Superior temporal gyrus (tissue), 1 donor: ENCODE measurements around the gene CYP19A1.

Experiments
- DNase-seq: peaks from one replicate; pipeline ENCODE4 v3.0.0-alpha.2; 2016; ENCODE audit errors: extremely low spot score

The CYP19A1 gene

GRCh38 chr15:51185213-51186159, 152.9 kb downstream of the CYP19A1 start:
- DNase-seq = peak; percentile 27

- DNase-seq = no peak
Measured at GRCh38 chr15:51184627-51185026, 153.8 kb downstream of the CYP19A1 start.

GRCh38 chr15:51183076-51183475, 155.3 kb downstream of the CYP19A1 start:
- DNase-seq = no peak

GRCh38 chr15:51181905-51182304, 156.5 kb downstream of the CYP19A1 start:
- no peak for DNase-seq

- no peak for DNase-seq
Measured at GRCh38 chr15:51181221-51181620, 157.2 kb downstream of the CYP19A1 start.

- no peak for DNase-seq
Measured at GRCh38 chr15:51180534-51180933, 157.9 kb downstream of the CYP19A1 start.

GRCh38 chr15:51180011-51180410, 158.4 kb downstream of the CYP19A1 start:
- DNase-seq = no peak

- DNase-seq = peak; percentile 74
Measured at GRCh38 chr15:51172193-51172592, 166.2 kb downstream of the CYP19A1 start.

GRCh38 chr15:51171634-51171932, 166.8 kb downstream of the CYP19A1 start:
- DNase-seq = no peak

GRCh38 chr15:51170882-51171633, 167.3 kb downstream of the CYP19A1 start:
- no peak for DNase-seq

GRCh38 chr15:51168700-51169099, 169.7 kb downstream of the CYP19A1 start:
- peak; percentile 50 for DNase-seq

- DNase-seq = no peak
Measured at GRCh38 chr15:51163843-51164242, 174.6 kb downstream of the CYP19A1 start.

GRCh38 chr15:51162865-51163762, 175.3 kb downstream of the CYP19A1 start:
- peak; percentile 97 for DNase-seq

GRCh38 chr15:51161491-51162220, 176.7 kb downstream of the CYP19A1 start:
- no peak for DNase-seq

- peak; percentile 89 for DNase-seq
Measured at GRCh38 chr15:51160484-51160883, 177.9 kb downstream of the CYP19A1 start.
